Measurements from ENCODE around the gene RAPGEFL1. TPM values are rescaled to one million over a fixed set of nuclear protein-coding genes. Genes with fewer than 3 reads are reported as not detected.
A peak's percentile ranks its signal among the peaks of the same experiment; 100 is the strongest.

The RAPGEFL1 gene
- polyA plus RNA-seq, 6 donors from 2014 or later = 0.10 to 0.56 (median 0.43) TPM; not detected in 2

DNA sequence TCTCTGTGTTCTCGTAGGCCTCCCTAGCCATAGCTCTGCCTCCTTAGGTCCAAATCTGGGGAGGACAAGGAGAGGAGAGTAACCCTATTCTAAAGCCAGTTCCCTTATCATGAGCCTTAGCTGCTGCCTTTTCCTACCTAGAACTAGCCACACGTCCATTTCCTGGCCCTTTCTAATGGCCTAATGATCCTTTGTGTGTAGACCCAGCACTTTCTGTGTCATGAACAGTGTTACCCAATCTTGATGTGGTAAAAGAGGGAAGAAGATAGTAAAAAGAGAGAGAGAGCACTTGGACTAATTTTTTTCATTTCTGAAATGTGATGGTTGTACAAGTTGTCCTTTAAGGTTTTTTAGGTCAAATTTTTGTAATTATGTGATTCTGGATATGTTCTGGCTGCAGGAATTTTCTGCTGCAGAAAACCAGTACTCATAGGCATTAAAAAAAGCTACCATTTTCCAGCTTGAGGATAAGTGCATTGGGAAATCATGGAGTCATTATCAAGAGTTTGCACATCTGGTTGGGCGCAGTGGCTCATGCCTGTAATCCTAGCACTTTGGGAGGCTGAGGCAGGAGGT, 18.7 kb upstream of the RAPGEFL1 start:
- H3K4me1 Mint-ChIP-seq = peaks cover 9 to 20% (median 15%) of the 10 kb centered on the region in 3 donors
- no peak overlapping the region for H3K4me3 Mint-ChIP-seq
- no peak for DNase-seq
- H3K27ac Mint-ChIP-seq = peak overlapping the region in 2 of 6 donors; percentile 39 to 53
- no peaks in the 10 kb centered on the region for H3K9me3 Mint-ChIP-seq
- H3K36me3 Mint-ChIP-seq = peaks cover 9 to 12% of the 10 kb centered on the region in 2 donors
- ATAC-seq (ENCODE audit: low read depth in 2 of 2) = no peak
- H3K27me3 Mint-ChIP-seq = no peaks in the 10 kb centered on the region

DNA sequence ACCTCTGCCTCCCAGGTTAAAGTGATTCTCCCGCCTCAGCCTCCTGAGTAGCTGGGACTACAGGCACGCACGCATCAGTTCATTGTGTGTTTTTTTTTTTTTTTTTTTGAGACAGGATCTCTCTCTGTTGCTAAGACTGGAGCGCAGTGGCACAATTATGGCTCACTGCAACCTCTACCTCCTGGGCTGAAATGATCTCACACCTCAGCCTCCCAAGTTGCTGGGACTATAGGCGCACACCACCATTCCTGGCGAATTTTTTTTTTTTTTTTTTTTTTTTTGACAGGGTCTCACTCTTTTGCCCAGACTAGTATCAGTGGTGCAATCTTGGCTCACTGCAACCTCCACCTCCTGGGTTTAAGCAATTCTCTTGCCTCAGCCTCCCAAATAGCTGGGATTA, 17.8 kb upstream of the RAPGEFL1 start:
- Mint-ChIP-seq H3K4me1 (peaks cover 9 to 15% (median 15%) of the 10 kb centered on the region in 3 donors), H3K36me3 (peaks cover 12 to 14% of the 10 kb centered on the region in 2 donors), H3K27ac (no peak overlapping the region), H3K27me3 (no peaks in the 10 kb centered on the region), H3K9me3 (no peaks in the 10 kb centered on the region), H3K4me3 (no peak overlapping the region)
- ATAC-seq (ENCODE audit: low read depth in 2 of 2) (no peak), DNase-seq (no peak)

DNA sequence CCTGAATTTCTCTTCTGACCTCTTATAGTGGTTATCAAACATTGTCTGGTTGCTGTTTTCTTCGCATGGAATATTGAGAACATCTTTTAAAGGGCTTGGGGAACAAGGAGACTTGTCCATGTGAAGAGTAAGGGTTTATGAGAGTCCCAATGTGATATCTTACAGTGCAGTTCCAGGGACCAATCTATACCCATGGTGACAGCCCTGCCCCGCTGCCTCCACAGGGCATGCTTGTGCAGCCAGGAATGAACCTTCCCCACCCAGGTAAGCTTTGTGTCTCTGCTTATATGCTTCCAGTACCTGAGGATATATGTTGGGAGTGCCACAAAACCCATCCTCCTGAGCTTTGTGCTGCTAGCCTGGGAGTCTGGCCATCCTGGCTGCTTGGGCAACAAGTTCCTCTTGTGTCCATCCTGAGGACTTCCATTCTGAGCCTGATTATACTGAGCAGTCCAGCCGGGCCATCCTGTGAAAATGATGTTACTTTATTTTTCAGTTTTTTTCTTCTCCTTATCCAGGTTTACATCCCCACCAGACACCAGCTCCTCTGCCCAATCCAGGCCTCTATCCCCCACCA, 9.5 kb upstream of the RAPGEFL1 start:
- DNase-seq (no peak), ATAC-seq (ENCODE audit: low read depth in 2 of 2) (no peak)
- Mint-ChIP-seq H3K36me3 (peaks cover 15 to 25% of the 10 kb centered on the region in 2 donors), H3K4me1 (peaks cover 4 to 11% (median 10%) of the 10 kb centered on the region in 3 donors), H3K4me3 (no peak overlapping the region), H3K9me3 (no peaks in the 10 kb centered on the region), H3K27me3 (no peaks in the 10 kb centered on the region), H3K27ac (peak overlapping the region in 4 of 6 donors; percentile 43 to 88 (median 70))

DNA sequence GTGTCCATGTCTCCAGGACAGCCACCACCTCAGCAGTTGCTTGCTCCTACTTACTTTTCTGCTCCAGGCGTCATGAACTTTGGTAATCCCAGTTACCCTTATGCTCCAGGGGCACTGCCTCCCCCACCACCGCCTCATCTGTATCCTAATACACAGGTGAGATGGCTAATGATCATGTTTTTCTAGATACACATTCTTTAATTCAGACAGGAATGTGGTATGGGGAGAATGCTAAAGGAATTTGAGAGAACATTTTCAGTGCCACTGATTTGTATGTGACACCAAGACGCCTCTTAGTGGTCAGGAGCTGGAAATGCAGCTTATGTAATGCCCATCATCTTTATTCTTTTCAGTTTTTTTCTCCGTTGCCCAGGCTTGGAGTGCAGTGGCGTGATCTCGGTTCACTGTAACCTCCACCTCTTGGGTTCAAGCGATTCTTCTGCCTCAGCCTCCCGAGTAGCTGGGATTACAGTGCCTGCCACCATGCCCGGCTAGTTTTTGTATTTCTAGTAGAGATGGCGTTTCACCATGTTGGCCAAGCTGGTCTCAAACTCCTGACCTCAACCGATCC, 8.9 kb upstream of the RAPGEFL1 start:
- DNase-seq (peak; percentile 53), ATAC-seq (ENCODE audit: low read depth in 2 of 2) (peak; percentile 49 to 63)
- Mint-ChIP-seq H3K9me3 (no peaks in the 10 kb centered on the region), H3K27me3 (no peaks in the 10 kb centered on the region), H3K27ac (peak overlapping the region in 4 of 6 donors; percentile 64 to 96 (median 78)), H3K4me1 (peaks cover 4 to 12% (median 10%) of the 10 kb centered on the region in 3 donors), H3K36me3 (peaks cover 15 to 24% of the 10 kb centered on the region in 2 donors), H3K4me3 (no peak overlapping the region)

DNA sequence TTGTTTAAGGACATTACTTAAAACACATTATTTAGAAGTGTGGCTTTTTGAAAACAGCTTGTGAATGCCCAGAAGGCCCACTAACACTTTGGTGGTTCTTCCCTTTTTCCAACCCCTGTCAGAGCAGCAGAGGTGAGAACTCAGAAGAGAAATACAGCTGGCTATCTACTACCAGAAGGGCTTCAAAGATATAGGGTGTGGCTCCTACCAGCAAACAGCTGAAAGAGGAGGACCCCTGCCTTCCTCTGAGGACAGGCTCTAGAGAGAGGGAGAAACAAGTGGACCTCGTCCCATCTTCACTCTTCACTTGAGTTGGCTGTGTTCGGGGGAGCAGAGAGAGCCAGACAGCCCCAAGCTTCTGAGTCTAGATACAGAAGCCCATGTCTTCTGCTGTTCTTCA, 6.9 kb upstream of the RAPGEFL1 start:
- H3K9me3 Mint-ChIP-seq = no peaks in the 10 kb centered on the region
- DNase-seq = no peak
- H3K27ac Mint-ChIP-seq = no peak overlapping the region
- peaks cover 17 to 20% of the 10 kb centered on the region in 2 donors for H3K36me3 Mint-ChIP-seq
- no peak for ATAC-seq (ENCODE audit: low read depth in 2 of 2)
- H3K4me1 Mint-ChIP-seq = peaks cover 4 to 17% (median 14%) of the 10 kb centered on the region in 3 donors
- H3K27me3 Mint-ChIP-seq = no peaks in the 10 kb centered on the region
- no peak overlapping the region for H3K4me3 Mint-ChIP-seq

DNA sequence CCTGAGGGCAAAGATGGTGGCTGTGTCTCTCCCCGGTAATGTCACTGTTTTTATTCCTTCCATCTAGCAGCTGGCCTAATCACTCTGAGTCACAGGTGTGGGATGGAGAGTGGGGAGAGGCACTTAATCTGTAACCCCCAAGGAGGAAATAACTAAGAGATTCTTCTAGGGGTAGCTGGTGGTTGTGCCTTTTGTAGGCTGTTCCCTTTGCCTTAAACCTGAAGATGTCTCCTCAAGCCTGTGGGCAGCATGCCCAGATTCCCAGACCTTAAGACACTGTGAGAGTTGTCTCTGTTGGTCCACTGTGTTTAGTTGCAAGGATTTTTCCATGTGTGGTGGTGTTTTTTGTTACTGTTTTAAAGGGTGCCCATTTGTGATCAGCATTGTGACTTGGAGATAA, 5.5 kb upstream of the RAPGEFL1 start:
- Mint-ChIP-seq H3K4me3 (no peak overlapping the region), H3K27ac (peak overlapping the region in 1 of 6 donors; percentile 33), H3K4me1 (peaks cover 5 to 19% (median 17%) of the 10 kb centered on the region in 3 donors), H3K27me3 (no peaks in the 10 kb centered on the region), H3K9me3 (no peaks in the 10 kb centered on the region), H3K36me3 (peaks cover 9 to 20% of the 10 kb centered on the region in 2 donors)
- ATAC-seq (ENCODE audit: low read depth in 2 of 2) (no peak), DNase-seq (no peak)

DNA sequence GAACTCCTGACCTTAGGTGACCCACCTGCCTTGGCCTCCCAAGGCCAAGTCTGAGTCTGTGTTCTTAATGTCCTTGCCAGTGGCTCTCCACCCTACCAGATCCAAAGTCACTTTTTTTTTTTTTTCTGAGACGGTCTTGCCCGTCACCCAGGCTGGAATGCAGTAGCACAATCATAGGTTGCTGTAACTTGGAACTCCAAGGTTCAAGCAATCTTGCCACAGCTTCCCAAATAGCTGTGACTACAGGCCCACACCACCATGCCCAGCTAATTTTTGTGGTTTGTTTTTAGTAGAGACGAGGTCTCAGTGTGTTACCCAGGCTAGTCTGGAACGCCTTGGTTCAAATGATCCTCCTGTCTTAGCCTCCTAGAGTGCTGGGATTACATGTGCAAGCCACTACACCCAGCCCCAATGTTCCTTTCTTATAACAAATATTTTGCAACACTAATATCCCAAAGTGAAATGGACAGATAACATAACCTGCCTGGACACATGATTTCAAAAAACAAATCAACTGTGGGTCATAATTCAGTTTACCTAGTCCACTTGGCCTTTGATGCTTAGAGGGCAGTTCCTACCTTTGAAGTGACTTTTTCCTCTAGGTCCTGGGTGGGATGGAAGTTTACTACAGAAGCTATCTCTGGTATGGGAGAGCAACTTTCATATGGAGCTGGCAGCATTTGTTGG, 4.0 kb upstream of the RAPGEFL1 start:
- no peaks in the 10 kb centered on the region for H3K9me3 Mint-ChIP-seq
- peaks cover 7 to 17% of the 10 kb centered on the region in 2 donors for H3K36me3 Mint-ChIP-seq
- peaks cover 11 to 23% (median 16%) of the 10 kb centered on the region in 3 donors for H3K4me1 Mint-ChIP-seq
- H3K27me3 Mint-ChIP-seq = no peaks in the 10 kb centered on the region
- no peak for DNase-seq
- H3K4me3 Mint-ChIP-seq = no peak overlapping the region
- H3K27ac Mint-ChIP-seq = no peak overlapping the region
- no peak for ATAC-seq (ENCODE audit: low read depth in 2 of 2)

DNA sequence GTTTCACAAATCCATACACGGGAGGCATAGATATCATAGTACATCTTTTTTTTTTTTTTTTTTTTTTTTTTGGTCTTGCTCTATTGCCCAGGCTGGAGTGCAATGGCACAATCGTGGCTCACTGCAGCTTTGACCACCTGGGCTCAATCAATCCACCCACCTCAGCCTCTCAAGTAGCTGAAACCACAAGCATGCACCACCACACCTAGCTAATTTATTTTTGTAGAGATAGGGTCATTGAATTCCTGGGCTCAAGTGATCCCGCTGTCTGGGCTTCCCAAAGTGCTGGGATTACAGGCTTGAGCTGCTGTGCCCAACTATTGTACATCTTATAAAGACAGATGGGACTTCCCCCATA, 3.5 kb upstream of the RAPGEFL1 start:
- Mint-ChIP-seq H3K4me3 (no peak overlapping the region), H3K27ac (no peak overlapping the region), H3K27me3 (no peaks in the 10 kb centered on the region), H3K4me1 (peaks cover 13 to 23% (median 15%) of the 10 kb centered on the region in 3 donors), H3K36me3 (peaks cover 6 to 14% of the 10 kb centered on the region in 2 donors), H3K9me3 (no peaks in the 10 kb centered on the region)
- DNase-seq (no peak), ATAC-seq (ENCODE audit: low read depth in 2 of 2) (no peak)

DNA sequence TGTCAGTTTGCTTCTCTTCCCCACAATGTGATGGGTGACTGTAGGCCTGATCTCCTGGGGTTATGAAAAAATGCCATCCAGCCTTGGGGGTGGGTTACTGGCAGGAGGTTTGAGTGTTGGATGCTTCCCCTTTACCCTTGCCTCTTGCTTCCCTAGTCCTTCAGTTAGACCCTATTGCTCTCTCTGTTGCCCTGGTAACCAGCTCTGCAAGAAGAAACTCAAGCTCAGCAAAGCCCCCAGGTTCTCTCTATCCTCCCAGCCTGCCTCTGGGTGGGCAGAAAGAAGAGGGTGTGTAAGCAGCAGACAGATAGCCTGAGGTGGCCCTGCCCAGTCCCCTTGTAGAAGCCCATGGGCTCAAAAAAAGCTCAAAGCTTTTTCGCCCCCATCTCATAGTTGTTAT, 2.8 kb upstream of the RAPGEFL1 start:
- Mint-ChIP-seq H3K4me1 (peaks cover 12 to 21% (median 14%) of the 10 kb centered on the region in 3 donors), H3K27ac (peak overlapping the region in 1 of 6 donors; percentile 75), H3K4me3 (no peak overlapping the region), H3K36me3 (peaks cover 6 to 14% of the 10 kb centered on the region in 2 donors), H3K27me3 (no peaks in the 10 kb centered on the region), H3K9me3 (no peaks in the 10 kb centered on the region)
- ATAC-seq (ENCODE audit: low read depth in 2 of 2) (no peak), DNase-seq (no peak)

DNA sequence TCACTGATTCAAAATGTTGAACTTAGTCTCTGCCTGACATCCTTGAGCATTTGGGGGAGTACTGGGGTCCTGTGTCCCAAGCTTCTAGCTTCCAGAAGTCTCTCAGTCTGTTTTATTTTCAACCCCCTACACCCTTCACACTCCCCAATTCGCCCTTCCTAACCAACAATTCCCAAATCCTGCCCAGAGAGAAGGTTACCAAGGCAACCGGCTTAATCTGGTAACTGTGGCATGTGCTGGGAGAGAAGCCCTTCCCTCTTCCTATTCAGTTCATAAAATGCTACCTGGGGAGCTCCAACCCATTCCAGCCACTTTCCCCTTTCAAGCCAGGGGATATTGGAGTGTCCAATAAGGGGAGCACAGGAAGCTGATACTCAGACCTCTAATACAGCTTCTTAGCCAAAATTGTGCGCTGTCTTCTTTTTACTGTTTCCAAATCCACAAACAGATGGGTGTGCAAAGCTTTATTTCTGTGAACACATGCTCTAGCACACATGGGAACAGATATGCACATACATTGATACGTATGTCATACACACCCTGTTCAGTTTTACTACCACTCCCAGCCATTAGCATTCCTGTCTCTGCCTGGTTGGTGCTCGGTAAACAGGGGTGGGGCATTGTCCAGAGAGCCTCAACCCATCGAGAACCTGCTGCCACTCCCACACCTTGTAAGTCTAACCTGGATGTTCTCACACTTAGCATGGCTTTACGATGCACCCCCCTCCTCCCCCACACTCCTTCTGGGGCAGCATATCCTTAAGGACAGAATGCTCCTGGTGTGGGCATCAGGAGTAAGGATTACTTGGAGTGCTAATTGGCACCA, 1.1 kb upstream of the RAPGEFL1 start:
- Mint-ChIP-seq H3K4me3 (peak overlapping the region in 4 of 8 donors; percentile 59 to 65 (median 60)), H3K27ac (no peak overlapping the region), H3K4me1 (peaks cover 12 to 21% (median 14%) of the 10 kb centered on the region in 3 donors), H3K27me3 (no peaks in the 10 kb centered on the region), H3K36me3 (peaks cover 0 to 6% of the 10 kb centered on the region in 2 donors), H3K9me3 (no peaks in the 10 kb centered on the region)
- DNase-seq (no peak), ATAC-seq (ENCODE audit: low read depth in 2 of 2) (no peak)

DNA sequence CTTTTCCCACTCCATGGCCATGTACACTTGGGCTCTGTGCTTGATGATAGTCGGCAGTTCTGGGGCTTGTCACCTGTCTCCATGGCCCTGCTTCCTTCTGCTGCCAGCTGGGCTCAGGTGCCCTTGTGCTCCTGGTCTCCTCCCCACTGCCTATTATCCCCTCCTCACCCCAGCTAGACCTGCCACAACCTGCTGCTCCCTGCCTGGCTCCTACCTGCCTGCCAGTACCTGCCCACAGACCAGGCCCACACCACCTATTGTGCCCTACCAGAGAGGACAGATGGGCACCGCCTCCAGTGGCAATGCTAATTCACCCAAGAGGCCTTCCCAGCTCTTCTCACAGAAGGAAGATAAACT, 538 bp upstream of the RAPGEFL1 start:
- no peak for DNase-seq
- Mint-ChIP-seq H3K36me3 (peaks cover 0 to 5% of the 10 kb centered on the region in 2 donors), H3K27ac (peak overlapping the region in 3 of 6 donors; percentile 47 to 83 (median 69)), H3K4me1 (peaks cover 12 to 21% (median 14%) of the 10 kb centered on the region in 3 donors), H3K4me3 (peak overlapping the region in 7 of 8 donors; percentile 53 to 78 (median 61)), H3K27me3 (no peaks in the 10 kb centered on the region), H3K9me3 (no peaks in the 10 kb centered on the region)
- no peak for ATAC-seq (ENCODE audit: low read depth in 2 of 2)

DNA sequence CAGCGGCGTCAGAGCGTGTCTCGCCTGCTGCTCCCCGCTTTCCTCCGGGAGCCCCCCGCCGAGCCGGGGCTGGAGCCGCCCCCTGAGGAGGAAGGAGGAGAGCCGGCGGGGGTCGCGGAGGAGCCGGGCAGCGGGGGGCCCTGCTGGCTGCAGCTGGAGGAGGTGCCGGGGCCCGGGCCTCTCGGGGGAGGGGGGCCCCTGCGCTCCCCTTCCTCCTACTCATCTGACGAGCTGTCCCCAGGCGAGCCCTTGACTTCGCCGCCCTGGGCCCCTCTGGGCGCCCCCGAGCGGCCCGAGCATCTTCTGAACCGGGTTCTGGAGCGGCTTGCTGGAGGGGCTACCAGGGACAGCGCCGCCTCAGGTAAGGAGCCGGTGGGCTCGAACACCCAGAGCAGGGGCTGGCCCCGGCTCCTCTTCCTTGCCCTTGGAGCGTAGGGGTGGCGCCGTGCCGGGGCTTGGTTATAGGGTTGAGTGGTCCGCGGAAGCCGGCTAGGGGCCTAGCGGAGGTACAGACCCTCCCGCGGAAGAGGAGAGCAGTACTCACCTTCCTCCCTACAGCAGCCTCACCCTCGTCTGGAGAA, 841 bp downstream of the RAPGEFL1 start:
- Mint-ChIP-seq H3K4me1 (peaks cover 12 to 21% (median 14%) of the 10 kb centered on the region in 3 donors), H3K27me3 (no peaks in the 10 kb centered on the region), H3K36me3 (peaks cover 0 to 5% of the 10 kb centered on the region in 2 donors), H3K4me3 (peak overlapping the region in 7 of 8 donors; percentile 54 to 86 (median 66)), H3K9me3 (no peaks in the 10 kb centered on the region), H3K27ac (no peak overlapping the region)
- ATAC-seq (ENCODE audit: low read depth in 2 of 2) (peak in 1 of 2 donors; percentile 7), DNase-seq (no peak)

DNA sequence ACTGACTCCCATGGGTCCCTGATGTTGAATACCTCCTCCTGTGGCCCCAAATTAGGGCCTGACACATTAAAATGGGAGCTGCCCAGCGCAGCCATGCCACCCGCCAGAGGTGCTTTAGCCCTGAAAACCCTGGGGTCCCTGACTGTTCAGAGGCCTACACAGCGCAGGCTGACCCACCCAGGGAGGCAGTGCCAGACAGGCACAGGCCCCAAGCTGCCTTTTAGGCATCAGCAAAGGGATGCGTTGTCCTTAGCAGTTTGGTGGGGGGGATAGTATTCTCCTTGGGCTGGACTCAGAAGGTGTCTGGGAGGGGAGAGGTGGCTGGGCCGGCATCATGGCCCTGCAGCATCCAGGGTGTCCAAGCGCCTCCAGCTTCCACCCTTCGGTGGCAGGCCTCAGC, 1.4 kb downstream of the RAPGEFL1 start:
- DNase-seq (no peak), ATAC-seq (ENCODE audit: low read depth in 2 of 2) (no peak)
- Mint-ChIP-seq H3K4me1 (peaks cover 11 to 21% (median 12%) of the 10 kb centered on the region in 3 donors), H3K4me3 (peak overlapping the region in 7 of 8 donors; percentile 54 to 86 (median 66)), H3K36me3 (peaks cover 0 to 5% of the 10 kb centered on the region in 2 donors), H3K9me3 (no peaks in the 10 kb centered on the region), H3K27me3 (no peaks in the 10 kb centered on the region), H3K27ac (no peak overlapping the region)
